CD14-positive monocyte (primary cell): ENCODE results near the gene CTDP1. TPM values are rescaled to one million over a fixed set of nuclear protein-coding genes. Genes with fewer than 3 reads are reported as not detected.

Source experiments
- DNase-seq, 3 donors: peaks; one replicate each; pipeline ENCODE4 v3.0.0-alpha.2; 2011 to 2022
- H2AFZ ChIP-seq: 2 replicates; pipeline ENCODE4 v1.6.0; 2012; ENCODE audit warnings: mild to moderate bottlenecking, low read depth, low read length, inconsistent platforms; ENCODE audit not compliant: insufficient read depth, poor library complexity, severe bottlenecking
- H3K27ac ChIP-seq, 2 donors: 1 replicate in 1 of 2; 2 replicates in 1 of 2; pipeline ENCODE4 v1.5.1; 2012 to 2013; ENCODE audit warnings: low read length in 2 of 2, control low read depth in 1 of 2, inconsistent platforms in 1 of 2, low read depth in 1 of 2, mild to moderate bottlenecking in 1 of 2
- H3K27me3 ChIP-seq, 2 donors: one replicate each; pipeline versions ENCODE4 v1.6.0 to v1.6.1; 2011 to 2013; ENCODE audit warnings: low read length in 2 of 2; ENCODE audit not compliant: control insufficient read depth in 2 of 2, insufficient read depth in 2 of 2
- H3K36me3 ChIP-seq, 2 donors: replicated peaks in 1 of 2; 1 replicate in 1 of 2; 2 replicates in 1 of 2; pipeline versions ENCODE4 v1.5.1 to v1.6.1; 2012 to 2013; ENCODE audit warnings: low read length in 2 of 2, control low read depth in 1 of 2, inconsistent platforms in 1 of 2, mild to moderate bottlenecking in 1 of 2; ENCODE audit not compliant: insufficient read depth in 2 of 2, control insufficient read depth in 1 of 2
- H3K4me1 ChIP-seq, 2 donors: 1 replicate in 1 of 2; 2 replicates in 1 of 2; pipeline versions ENCODE4 v1.5.1 to v1.6.1; 2012 to 2013; ENCODE audit warnings: low read length in 2 of 2, control low read depth in 1 of 2, inconsistent platforms in 1 of 2, mild to moderate bottlenecking in 1 of 2, moderate library complexity in 1 of 2; ENCODE audit not compliant: insufficient read depth in 2 of 2, control insufficient read depth in 1 of 2
- H3K4me2 ChIP-seq: replicated peaks from 2 replicates; pipeline ENCODE3; 2012; ENCODE audit warnings: low read length, moderate library complexity, mild to moderate bottlenecking; ENCODE audit not compliant: poor library complexity, severe bottlenecking; ENCODE audit errors: extremely low read depth
- H3K4me3 ChIP-seq, 3 experiments: fragments of 200-600 bp in 1 of 3; sonication (generic) in 1 of 3; replicated peaks in 1 of 3; 1 replicate in 2 of 3; 2 replicates in 1 of 3; pipeline ENCODE4 v1.5.1; 2011 to 2013; ENCODE audit warnings: low read length in 3 of 3, mild to moderate bottlenecking in 3 of 3, control low read depth in 2 of 3, low read depth in 2 of 3, inconsistent platforms in 1 of 3, moderate library complexity in 1 of 3
- H3K79me2 ChIP-seq: 2 replicates; pipeline ENCODE4 v1.6.0; 2012; ENCODE audit warnings: mild to moderate bottlenecking, control low read depth, inconsistent platforms, low read length, moderate library complexity; ENCODE audit not compliant: insufficient read depth
- H3K9ac ChIP-seq: 2 replicates; pipeline ENCODE4 v1.6.0; 2017; ENCODE audit warnings: low read length, mild to moderate bottlenecking; ENCODE audit not compliant: insufficient read depth, poor library complexity, severe bottlenecking
- H3K9me3 ChIP-seq, 2 donors: replicated peaks in 1 of 2; 1 replicate in 1 of 2; 2 replicates in 1 of 2; pipeline versions ENCODE4 v1.5.1 to v1.6.1; 2012 to 2013; ENCODE audit warnings: low read length in 2 of 2, control low read depth in 1 of 2; ENCODE audit not compliant: control insufficient read depth in 1 of 2, insufficient read depth in 1 of 2
- H4K20me1 ChIP-seq: 2 replicates; pipeline ENCODE4 v1.6.0; 2012; ENCODE audit warnings: mild to moderate bottlenecking, low read length, control low read depth, moderate library complexity; ENCODE audit not compliant: insufficient read depth
- H3K27ac Mint-ChIP-seq, 7 donors: one replicate each; pipeline ENCODE4 v1.8.0; 2020; ENCODE audit warnings: mild to moderate bottlenecking in 7 of 7, mixed read lengths in 7 of 7, moderate library complexity in 6 of 7, inconsistent platforms in 2 of 7
- H3K27me3 Mint-ChIP-seq, 3 donors: one replicate each; pipeline ENCODE4 v1.8.0; 2021 to 2022; ENCODE audit warnings: low read depth in 3 of 3, mild to moderate bottlenecking in 3 of 3, mixed read lengths in 3 of 3, moderate library complexity in 3 of 3, inconsistent platforms in 1 of 3
- H3K36me3 Mint-ChIP-seq, 2 donors: one replicate each; pipeline ENCODE4 v1.8.0; 2020; ENCODE audit warnings: mixed read lengths in 2 of 2, inconsistent platforms in 1 of 2, mild to moderate bottlenecking in 1 of 2
- H3K4me1 Mint-ChIP-seq: one replicate; pipeline ENCODE4 v1.8.0; 2020; ENCODE audit warnings: mild to moderate bottlenecking, mixed read lengths
- H3K4me3 Mint-ChIP-seq, 2 donors: one replicate each; pipeline ENCODE4 v1.8.0; 2020; ENCODE audit warnings: mild to moderate bottlenecking in 2 of 2, mixed read lengths in 2 of 2, moderate library complexity in 1 of 2
- H3K9me3 Mint-ChIP-seq, 7 donors: one replicate each; pipeline ENCODE4 v1.8.0; 2020 to 2022; ENCODE audit warnings: mixed read lengths in 7 of 7, mild to moderate bottlenecking in 6 of 7, moderate library complexity in 6 of 7, inconsistent platforms in 2 of 7
- WGBS: methylation state at CpG from one replicate; pipeline ENCODE4 v1.1.5; 2013; ENCODE audit warnings: missing lambda C conversion rate; ENCODE audit not compliant: insufficient coverage; 5-methylcytosine and 5-hydroxymethylcytosine counted together
- intact Hi-C, 2 donors: fragments of 100-400 bp; cut with micrococcal nuclease; formaldehyde crosslinking; loops; one replicate each; pipeline versions ENCODE4 v1.15.0 to v1.15.1; 2023
- polyA plus RNA-seq, 3 donors: library from polyadenylated mRNA; depleted of rRNA in 1 of 3; unstranded in 2 of 3; stranded (reverse) in 1 of 3; fragments of 300-500 nt in 2 of 3; fragments of >200 nt in 1 of 3; fragmentation: Illumina TruSeq in 2 of 3; gene quantifications; 1 replicate in 2 of 3; 2 replicates in 1 of 3; pipeline ENCODE4 v1.2.3, GENCODE V29; 2012 to 2021
- TF ChIP-seq, protein P1 (sequence below): fragments of 200-600 bp; IDR thresholded peaks from one replicate; pipeline ENCODE4 v1.8.0; 2022; ENCODE audit warnings: antibody characterized with exemption, mild to moderate bottlenecking

Gene CTDP1
- polyA plus RNA-seq, 3 donors: 9.1 to 13.9 (median 9.1) TPM

DNA sequence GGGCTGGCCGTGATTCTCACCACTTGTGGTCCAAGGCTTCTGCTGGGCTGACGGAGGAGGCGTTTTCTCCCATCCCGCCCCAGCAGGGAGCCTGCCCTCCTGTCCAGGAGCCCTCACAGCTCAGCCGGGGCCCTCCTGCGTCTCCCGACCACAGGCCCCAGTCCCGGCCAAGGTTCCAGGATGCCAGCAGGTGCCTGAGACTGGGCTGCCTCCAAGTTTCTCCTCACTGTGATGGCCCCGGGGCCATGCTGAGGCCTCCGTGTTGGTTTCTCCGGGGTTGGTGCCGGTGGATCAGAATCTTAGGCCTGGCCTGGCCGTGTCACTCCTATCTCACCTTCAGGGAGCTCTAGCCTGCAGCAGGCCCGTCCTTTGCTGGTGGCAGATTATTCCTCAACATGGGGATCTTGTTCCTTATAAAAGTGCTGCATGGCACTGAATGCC, 124.0 kb downstream of the CTDP1 start:
- no peak overlapping the region for H3K4me3 Mint-ChIP-seq
- TF ChIP-seq, protein P1, sequence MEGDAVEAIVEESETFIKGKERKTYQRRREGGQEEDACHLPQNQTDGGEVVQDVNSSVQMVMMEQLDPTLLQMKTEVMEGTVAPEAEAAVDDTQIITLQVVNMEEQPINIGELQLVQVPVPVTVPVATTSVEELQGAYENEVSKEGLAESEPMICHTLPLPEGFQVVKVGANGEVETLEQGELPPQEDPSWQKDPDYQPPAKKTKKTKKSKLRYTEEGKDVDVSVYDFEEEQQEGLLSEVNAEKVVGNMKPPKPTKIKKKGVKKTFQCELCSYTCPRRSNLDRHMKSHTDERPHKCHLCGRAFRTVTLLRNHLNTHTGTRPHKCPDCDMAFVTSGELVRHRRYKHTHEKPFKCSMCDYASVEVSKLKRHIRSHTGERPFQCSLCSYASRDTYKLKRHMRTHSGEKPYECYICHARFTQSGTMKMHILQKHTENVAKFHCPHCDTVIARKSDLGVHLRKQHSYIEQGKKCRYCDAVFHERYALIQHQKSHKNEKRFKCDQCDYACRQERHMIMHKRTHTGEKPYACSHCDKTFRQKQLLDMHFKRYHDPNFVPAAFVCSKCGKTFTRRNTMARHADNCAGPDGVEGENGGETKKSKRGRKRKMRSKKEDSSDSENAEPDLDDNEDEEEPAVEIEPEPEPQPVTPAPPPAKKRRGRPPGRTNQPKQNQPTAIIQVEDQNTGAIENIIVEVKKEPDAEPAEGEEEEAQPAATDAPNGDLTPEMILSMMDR: no peak
- intact Hi-C loops: no loop called here
- peaks cover 16 to 21% (median 17%) of the 10 kb centered on the region in 3 donors for H3K27me3 Mint-ChIP-seq
- H3K36me3 Mint-ChIP-seq: peaks cover 0 to 5% of the 10 kb centered on the region in 2 donors
- H3K27ac Mint-ChIP-seq: no peak overlapping the region
- no peaks in the 10 kb centered on the region for H3K79me2 ChIP-seq
- H3K9me3 ChIP-seq: peaks cover 0 to 8% of the 10 kb centered on the region in 2 donors
- peaks cover 13% of the 10 kb centered on the region in 2 donors for H3K4me1 ChIP-seq
- no peak for DNase-seq
- no peak overlapping the region for H3K4me2 ChIP-seq
- peaks cover 13% of the 10 kb centered on the region for H3K4me1 Mint-ChIP-seq
- H3K4me3 ChIP-seq: no peak overlapping the region
- H3K9me3 Mint-ChIP-seq: peaks cover 0 to 18% (median 5%) of the 10 kb centered on the region in 7 donors
- 96% methylated on average over 13 of the region's 14 CpGs for WGBS
- H2AFZ ChIP-seq: no peak overlapping the region
- no peaks in the 10 kb centered on the region for H3K36me3 ChIP-seq
- peaks cover 9 to 16% of the 10 kb centered on the region in 2 donors for H3K27me3 ChIP-seq
- no peak overlapping the region for H3K9ac ChIP-seq
- H4K20me1 ChIP-seq: no peaks in the 10 kb centered on the region
- no peak overlapping the region for H3K27ac ChIP-seq

Other genes with a start within 250 kb of the CTDP1 start
- gene KCNG2, start 118.1 kb downstream of the CTDP1 start, polyA plus RNA-seq: under 1 TPM in 1 of 3 donors, not detected in 2; 0.04 TPM